Keratinocyte (primary cell): ENCODE data around the gene GPR75. TPM values are rescaled to one million over a fixed set of nuclear protein-coding genes. Genes with fewer than 3 reads are reported as not detected.

Experiments
- DNase-seq: peaks from one replicate; pipeline ENCODE4 v3.0.0-alpha.2; 2011; ENCODE audit warnings: low read depth, missing footprints, low spot score
- FAIRE-seq: peaks from 2 replicates; lab custom pipeline; 2011; peaks lifted over from hg19 to GRCh38; lab: Jason Lieb, UNC
- H2AFZ ChIP-seq: 2 replicates; pipeline ENCODE4 v1.6.0; 2012; ENCODE audit warnings: low read length, control low read depth, inconsistent platforms; ENCODE audit not compliant: control insufficient read depth
- H3K27ac ChIP-seq: 2 replicates; pipeline ENCODE4 v1.5.1; 2011; ENCODE audit warnings: low read length; ENCODE audit not compliant: control insufficient read depth, insufficient read depth
- H3K27me3 ChIP-seq: 3 replicates; pipeline ENCODE4 v1.6.0; 2011; ENCODE audit warnings: low read length; ENCODE audit not compliant: control insufficient read depth, insufficient read depth; ENCODE audit errors: extremely low read depth
- H3K36me3 ChIP-seq, 2 experiments: 2 replicates in 1 of 2; 3 replicates in 1 of 2; pipeline ENCODE4 v1.5.1; 2011; ENCODE audit warnings: low read length in 2 of 2, mild to moderate bottlenecking in 1 of 2; ENCODE audit not compliant: control insufficient read depth in 2 of 2, insufficient read depth in 2 of 2; ENCODE audit errors: extremely low read depth in 1 of 2
- H3K4me1 ChIP-seq: 3 replicates; pipeline ENCODE4 v1.5.1; 2011; ENCODE audit warnings: low read length; ENCODE audit not compliant: control insufficient read depth, insufficient read depth; ENCODE audit errors: extremely low read depth
- H3K4me2 ChIP-seq: 3 replicates; pipeline ENCODE4 v1.6.0; 2011; ENCODE audit warnings: low read depth, low read length; ENCODE audit not compliant: control insufficient read depth, insufficient read depth; ENCODE audit errors: extremely low read depth
- H3K4me3 ChIP-seq, 3 experiments: fragments of 200-600 bp in 1 of 3; sonication (generic) in 1 of 3; 2 replicates in 2 of 3; 3 replicates in 1 of 3; pipeline ENCODE4 v1.5.1; 2011 to 2016; ENCODE audit warnings: low read length in 3 of 3, mild to moderate bottlenecking in 3 of 3, control low read depth in 2 of 3, inconsistent platforms in 1 of 3, low read depth in 1 of 3, mixed read lengths in 1 of 3, mixed run types in 1 of 3, moderate library complexity in 1 of 3; ENCODE audit not compliant: control insufficient read depth in 2 of 3, insufficient read depth in 2 of 3; ENCODE audit errors: extremely low read depth in 1 of 3
- H3K79me2 ChIP-seq: 2 replicates; pipeline ENCODE4 v1.6.0; 2012; ENCODE audit warnings: low read length; ENCODE audit not compliant: control insufficient read depth, insufficient read depth
- H3K9ac ChIP-seq: 3 replicates; pipeline ENCODE4 v1.6.0; 2011; ENCODE audit warnings: low read length; ENCODE audit not compliant: control insufficient read depth, insufficient read depth; ENCODE audit errors: extremely low read depth
- H3K9me1 ChIP-seq: 3 replicates; pipeline ENCODE4 v1.6.0; 2011; ENCODE audit warnings: low read length; ENCODE audit not compliant: control insufficient read depth, insufficient read depth; ENCODE audit errors: extremely low read depth
- H3K9me3 ChIP-seq: 2 replicates; pipeline ENCODE4 v1.5.1; 2012; ENCODE audit warnings: low read depth, low read length; ENCODE audit not compliant: control insufficient read depth
- H4K20me1 ChIP-seq: 3 replicates; pipeline ENCODE4 v1.6.0; 2011; ENCODE audit warnings: low read length; ENCODE audit not compliant: control insufficient read depth, insufficient read depth; ENCODE audit errors: extremely low read depth
- EZH2 ChIP-seq: IDR thresholded peaks from one replicate; pipeline ENCODE4 v1.6.1; 2012; ENCODE audit warnings: inconsistent platforms, mild to moderate bottlenecking, low read length, moderate library complexity
- dilution Hi-C: fragments of 300-500 bp; cut with MboI; formaldehyde crosslinking; loops from one replicate; pipeline ENCODE4 v1.7.0; 2020; ENCODE audit warnings: low sequenced_read_pairs; ENCODE audit not compliant: extremely low pct_ligation_motif_present
- polyA plus RNA-seq, 5 experiments: library from polyadenylated mRNA; depleted of rRNA in 3 of 5; stranded (reverse) in 3 of 5; stranded (forward) in 1 of 5; unstranded in 1 of 5; fragments of >200 nt; gene quantifications; 1 replicate in 1 of 5; 2 replicates in 3 of 5; 3 replicates in 1 of 5; pipeline versions ENCODE4 v1.2.1 to v1.2.3, GENCODE V29; 2011 to 2012; ENCODE audit warnings: missing spikeins in 2 of 5, low read depth in 1 of 5, low replicate concordance in 1 of 5
- TF ChIP-seq, protein P1 (sequence below), 3 experiments: IDR thresholded peaks in 1 of 3; conservative IDR thresholded peaks in 1 of 3; optimal IDR thresholded peaks in 1 of 3; 2 replicates in 2 of 3; 3 replicates in 1 of 3; pipeline versions ENCODE3 to v1.5.1; 2011; ENCODE audit warnings: low read length in 3 of 3, mild to moderate bottlenecking in 3 of 3, moderate library complexity in 2 of 3, control low read depth in 1 of 3, inconsistent platforms in 1 of 3; ENCODE audit not compliant: insufficient read depth in 2 of 3; ENCODE audit errors: extremely low read depth in 1 of 3

GPR75 gene
- polyA plus RNA-seq, 1 donor (not counting 4 experiments of a cell fraction or from before 2014, with no cell fraction given) = 2.7 TPM

DNA sequence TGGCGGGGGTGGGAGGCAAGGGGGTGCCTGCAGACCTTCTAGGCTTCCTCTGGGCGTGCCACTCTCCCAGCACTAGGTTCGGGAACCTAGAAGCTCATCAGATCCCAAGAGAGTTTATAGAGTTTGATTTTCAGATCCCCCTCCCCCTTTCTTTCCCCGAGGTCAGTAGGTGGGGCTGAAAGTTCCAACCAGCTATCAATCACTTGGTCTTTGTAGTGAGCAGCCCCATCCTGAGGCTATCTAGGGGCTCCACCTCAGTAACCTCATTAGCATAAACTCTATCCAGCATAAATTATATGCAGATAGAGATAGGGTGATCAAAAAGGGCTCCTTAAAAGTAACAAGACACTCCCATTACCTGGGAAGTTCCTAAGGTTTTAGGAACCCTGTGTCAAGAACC lies 40.1 kb downstream of the GPR75 start:
- Histone ChIP-seq H3K27me3 (no peaks in the 10 kb centered on the region), H3K36me3 (peaks cover 0 to 7% of the 10 kb centered on the region in 2 experiments), H3K4me1 (no peaks in the 10 kb centered on the region), H3K4me2 (no peak overlapping the region), H2AFZ (no peak overlapping the region), H3K9ac (no peak overlapping the region), H4K20me1 (no peaks in the 10 kb centered on the region), H3K4me3 (no peak overlapping the region), H3K27ac (no peak overlapping the region), H3K9me3 (no peaks in the 10 kb centered on the region), H3K79me2 (no peaks in the 10 kb centered on the region), H3K9me1 (no peaks in the 10 kb centered on the region)
- no peak for FAIRE-seq
- DNase-seq = no peak
- dilution Hi-C loops = no loop called here
- no peak for TF ChIP-seq EZH2
- TF ChIP-seq, protein P1, sequence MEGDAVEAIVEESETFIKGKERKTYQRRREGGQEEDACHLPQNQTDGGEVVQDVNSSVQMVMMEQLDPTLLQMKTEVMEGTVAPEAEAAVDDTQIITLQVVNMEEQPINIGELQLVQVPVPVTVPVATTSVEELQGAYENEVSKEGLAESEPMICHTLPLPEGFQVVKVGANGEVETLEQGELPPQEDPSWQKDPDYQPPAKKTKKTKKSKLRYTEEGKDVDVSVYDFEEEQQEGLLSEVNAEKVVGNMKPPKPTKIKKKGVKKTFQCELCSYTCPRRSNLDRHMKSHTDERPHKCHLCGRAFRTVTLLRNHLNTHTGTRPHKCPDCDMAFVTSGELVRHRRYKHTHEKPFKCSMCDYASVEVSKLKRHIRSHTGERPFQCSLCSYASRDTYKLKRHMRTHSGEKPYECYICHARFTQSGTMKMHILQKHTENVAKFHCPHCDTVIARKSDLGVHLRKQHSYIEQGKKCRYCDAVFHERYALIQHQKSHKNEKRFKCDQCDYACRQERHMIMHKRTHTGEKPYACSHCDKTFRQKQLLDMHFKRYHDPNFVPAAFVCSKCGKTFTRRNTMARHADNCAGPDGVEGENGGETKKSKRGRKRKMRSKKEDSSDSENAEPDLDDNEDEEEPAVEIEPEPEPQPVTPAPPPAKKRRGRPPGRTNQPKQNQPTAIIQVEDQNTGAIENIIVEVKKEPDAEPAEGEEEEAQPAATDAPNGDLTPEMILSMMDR (optimal IDR thresholded peaks at IDR 0.05 in 1 of 3, IDR thresholded peaks at IDR 0.05 in 1 of 3, conservative IDR thresholded peaks at IDR 0.05 in 1 of 3; ENCODE audit: extremely low read depth in 1 of 3, insufficient read depth in 2 of 3, low read length in 3 of 3) = no peak

DNA sequence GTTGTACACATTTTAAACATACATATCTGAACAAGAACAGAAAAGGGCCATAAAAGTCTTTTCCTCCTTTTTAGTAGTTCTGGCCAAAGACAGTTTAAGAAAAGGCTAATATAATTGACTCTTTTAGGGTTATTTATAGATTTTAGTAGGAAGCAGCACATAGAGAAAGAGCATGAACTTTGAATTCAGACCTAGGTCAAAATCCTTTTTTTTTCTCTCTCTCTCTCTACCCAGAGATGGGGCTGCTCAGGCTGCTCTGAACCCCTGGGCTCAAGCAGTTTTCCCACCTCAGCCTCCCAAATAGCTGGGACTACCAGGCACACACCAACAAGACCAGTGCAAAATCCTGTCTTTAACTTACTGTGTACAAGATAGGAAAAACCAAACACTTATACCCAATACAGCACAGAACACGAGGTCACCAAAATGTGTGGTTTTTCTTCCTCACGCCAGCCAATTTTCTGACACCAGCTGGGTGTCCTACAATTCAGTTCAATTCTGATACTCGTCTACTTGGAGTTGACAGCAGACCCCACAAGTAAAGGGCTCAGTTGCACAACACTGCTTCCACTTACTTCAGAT lies 40.8 kb downstream of the GPR75 start:
- DNase-seq (no peak), FAIRE-seq (no peak)
- Histone ChIP-seq H3K27me3 (no peaks in the 10 kb centered on the region), H3K36me3 (peaks cover 0 to 7% of the 10 kb centered on the region in 2 experiments), H3K4me2 (no peak overlapping the region), H3K79me2 (no peaks in the 10 kb centered on the region), H3K9me1 (no peaks in the 10 kb centered on the region), H4K20me1 (no peaks in the 10 kb centered on the region), H3K4me3 (no peak overlapping the region), H3K27ac (no peak overlapping the region), H3K9ac (no peak overlapping the region), H2AFZ (no peak overlapping the region), H3K4me1 (no peaks in the 10 kb centered on the region), H3K9me3 (no peaks in the 10 kb centered on the region)
- dilution Hi-C loops = no loop called here
- no peak for TF ChIP-seq EZH2
- TF ChIP-seq, protein P1 (optimal IDR thresholded peaks at IDR 0.05 in 1 of 3, IDR thresholded peaks at IDR 0.05 in 1 of 3, conservative IDR thresholded peaks at IDR 0.05 in 1 of 3; ENCODE audit: extremely low read depth in 1 of 3, insufficient read depth in 2 of 3, low read length in 3 of 3) = no peak
